ENCODE data around the gene DCUN1D3. TPM values are rescaled to one million over a fixed set of nuclear protein-coding genes. Genes with fewer than 3 reads are reported as not detected.

The DCUN1D3 gene
- total RNA-seq, 1 donor from 2014 or later: 18.8 TPM

DNA sequence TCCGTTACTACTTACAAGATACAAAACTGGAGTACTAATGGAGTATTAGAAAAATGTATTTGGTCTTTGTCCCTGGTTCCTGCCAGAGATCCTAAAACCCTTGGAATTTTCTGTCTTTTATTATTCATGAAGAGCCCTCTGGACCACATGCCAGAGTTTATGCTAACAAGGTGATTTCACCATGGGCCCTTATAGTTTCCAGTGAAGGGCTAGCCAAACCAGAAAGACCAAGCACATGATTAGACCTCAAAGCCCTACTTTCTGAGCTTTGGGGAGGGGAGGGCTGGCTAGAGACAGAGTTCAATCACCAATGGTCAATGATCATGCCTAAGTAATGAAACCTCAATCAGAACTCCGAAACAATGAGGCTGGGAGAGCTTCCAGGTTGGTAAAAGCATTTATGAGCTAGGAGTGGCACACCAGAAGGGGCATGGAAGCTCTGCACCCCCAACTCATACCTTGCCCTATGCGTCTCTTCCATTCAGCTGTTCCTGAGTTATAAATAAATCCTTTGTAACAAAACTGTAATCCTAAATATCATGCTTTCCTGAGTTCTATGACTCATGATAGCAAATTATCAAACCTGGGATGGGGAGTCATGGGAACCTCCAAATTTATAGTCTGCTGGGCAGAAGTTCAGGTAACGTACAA is 10.4 kb downstream of the DCUN1D3 start:
- DNase-seq (ENCODE audit: low read depth): no peak

DNA sequence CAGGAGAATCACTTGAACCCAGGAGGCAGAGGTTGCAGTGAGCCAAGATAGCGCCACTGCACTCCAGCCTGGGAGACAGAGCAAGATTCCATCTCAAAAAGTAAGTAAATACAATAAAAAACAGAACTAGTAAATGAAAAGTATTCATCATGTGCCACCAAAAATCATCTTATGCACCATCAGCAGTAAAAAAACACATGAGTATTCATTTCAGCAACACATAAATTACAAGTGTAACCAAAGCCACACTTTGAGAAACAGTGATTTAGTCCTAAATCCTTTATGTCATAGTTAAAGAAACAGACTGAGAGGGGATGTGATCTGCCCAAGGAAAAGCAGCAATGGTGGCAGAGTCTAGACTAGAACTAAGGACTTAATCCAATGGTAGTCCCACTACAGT is 13.0 kb downstream of the DCUN1D3 start:
- DNase-seq (ENCODE audit: low read depth): no peak

DNA sequence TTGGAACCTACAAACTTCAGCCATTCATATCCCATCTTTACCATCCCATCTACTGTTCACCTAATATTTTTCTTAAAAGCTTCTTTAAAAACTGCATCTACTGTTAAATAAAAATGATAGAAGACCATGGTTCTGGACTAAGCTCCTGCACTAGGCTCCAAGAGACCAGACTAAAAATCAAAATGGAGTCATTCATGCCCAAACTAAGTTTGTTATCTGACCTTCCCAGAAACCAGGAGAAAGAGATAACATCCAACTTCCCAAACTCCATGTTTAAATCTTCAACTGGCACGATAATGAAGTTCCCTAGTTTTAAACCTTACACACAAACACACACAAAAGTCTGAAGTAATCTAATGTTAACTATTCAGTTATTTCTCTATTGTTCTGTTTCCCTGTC is 13.8 kb downstream of the DCUN1D3 start:
- no peak for DNase-seq (ENCODE audit: low read depth)

DNA sequence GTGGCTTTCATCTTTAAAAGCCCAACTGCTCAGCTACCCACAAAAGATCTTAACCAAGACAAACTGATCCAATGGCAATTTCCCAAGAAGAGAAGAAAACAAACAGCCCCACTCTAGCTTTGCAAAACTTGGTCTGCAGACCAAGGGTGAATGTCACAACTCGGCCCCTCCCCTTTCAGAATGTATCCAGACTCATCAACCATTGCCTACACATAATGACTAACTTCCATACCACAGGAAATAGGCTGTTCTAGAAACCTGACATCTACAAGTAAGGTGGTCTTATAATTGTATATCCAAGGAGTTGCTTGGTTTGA is 16.0 kb downstream of the DCUN1D3 start:
- no peak for DNase-seq (ENCODE audit: low read depth)

DNA sequence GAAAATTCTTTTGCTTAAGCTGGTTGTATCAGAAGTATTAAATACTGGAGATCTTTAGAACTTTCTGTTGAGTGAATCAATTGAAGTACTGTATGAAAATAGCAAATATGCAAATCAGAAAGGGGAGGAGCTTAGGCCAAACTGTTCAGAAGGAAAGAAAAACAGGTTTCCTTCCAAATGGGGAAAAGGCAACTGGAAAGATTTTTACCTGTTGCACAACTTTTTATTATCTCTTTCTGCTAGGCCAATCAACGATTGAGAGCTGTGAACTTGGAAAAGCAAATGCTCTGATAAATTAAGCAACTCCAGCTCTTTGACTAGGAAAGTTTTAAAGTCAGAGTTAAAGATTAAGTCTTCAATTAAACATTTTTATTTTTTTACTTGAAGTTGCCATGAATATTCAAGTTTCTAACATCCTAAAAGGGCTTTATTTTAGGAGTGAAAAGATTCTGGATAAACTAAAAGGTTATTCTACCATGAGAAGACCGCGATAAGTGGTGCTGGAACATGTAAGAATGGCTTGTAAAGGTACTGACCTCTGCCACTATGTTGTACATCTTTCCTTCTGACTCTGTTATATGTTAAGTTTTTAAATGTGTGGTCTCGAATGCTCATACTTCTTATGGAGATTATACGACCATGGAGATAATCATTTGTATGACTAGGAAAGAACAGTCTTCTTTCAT is 16.5 kb downstream of the DCUN1D3 start:
- no peak for DNase-seq (ENCODE audit: low read depth)

DNA sequence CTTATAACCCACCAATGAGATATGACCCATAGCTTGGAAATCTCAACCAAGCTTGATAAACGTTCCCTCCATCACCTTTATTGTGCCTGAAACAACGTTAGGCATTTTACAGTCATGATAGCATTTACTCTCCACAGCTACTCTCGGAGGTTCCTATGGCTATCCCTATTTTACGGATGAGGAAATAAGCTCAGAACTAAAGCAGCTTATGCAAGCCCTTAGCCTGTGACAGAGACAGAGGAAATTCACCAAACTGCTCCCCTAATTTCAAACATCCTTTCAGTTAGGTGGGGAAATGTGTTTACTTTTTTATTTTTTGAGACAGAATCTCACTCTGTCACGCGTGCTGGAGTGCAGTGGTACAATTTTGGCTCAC is 18.7 kb downstream of the DCUN1D3 start:
- DNase-seq (ENCODE audit: low read depth): no peak

DNA sequence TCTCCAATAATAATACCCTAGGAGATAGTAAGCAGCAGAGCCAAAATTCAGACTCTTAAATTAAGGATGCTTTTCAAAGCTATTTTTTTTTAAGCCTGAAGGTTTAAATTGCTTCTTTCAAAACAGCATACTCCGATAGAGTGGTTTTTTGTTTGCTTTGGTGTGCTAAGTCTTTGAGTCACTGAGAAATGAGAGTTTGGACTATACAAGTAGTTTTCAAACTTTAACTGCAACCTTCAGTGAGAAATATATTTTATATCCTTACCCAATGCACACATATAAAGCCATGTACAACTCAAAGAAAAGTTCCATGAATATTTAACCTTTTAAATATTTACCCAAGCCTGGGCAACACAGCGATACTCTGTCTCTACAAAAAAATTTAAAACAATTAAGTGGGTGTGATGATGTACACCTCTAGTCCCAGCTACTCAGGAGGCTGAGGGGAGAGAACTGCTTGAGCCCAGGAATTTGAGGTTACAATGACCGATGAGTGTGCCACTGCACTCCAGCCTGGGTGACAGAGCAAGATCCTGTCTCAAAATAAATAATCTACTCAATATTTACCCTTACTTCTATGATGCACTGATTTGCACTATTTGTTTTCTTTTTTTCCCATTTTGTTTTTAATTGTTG is 19.2 kb downstream of the DCUN1D3 start:
- DNase-seq (ENCODE audit: low read depth): no peak

DNA sequence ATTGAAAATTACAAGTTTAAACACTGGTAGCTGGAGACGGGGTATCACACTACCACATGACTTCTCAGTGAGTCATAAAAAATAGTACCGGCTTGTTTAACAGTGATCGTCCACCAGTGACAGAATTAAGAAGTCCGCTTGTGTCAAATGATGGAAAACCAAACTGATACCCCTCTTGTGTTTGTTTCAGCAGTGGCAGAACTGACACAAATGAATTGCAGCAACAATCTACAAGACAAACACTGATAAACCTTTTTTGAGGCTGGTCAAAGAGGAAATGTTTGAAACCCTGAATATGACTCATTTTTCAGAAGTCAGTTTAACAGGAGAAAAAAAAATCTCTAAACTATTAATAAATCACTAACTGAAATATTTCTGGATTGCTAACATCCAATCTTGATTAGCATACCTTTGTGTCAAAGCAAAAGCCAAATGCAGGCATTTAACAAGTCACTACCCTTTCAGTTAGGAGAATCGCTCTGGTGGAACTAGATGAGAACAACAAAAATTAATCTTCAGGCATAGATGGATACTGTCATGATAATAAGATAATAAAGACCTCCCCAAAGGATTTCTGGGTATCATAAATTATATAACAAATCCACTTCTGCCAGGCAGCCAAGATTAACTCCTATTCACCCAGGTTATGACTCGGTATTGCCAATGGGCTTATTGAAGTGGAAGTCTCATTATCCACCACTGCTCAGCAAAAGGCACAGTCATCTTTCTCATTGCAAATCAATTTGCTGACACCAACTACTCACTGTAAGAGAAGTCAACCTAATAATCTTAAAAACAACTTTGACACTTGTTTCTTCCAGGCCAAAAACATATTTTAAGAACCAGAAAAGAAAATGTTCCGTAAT is 20.8 kb downstream of the DCUN1D3 start:
- DNase-seq (ENCODE audit: low read depth): peak; percentile 52

DNA sequence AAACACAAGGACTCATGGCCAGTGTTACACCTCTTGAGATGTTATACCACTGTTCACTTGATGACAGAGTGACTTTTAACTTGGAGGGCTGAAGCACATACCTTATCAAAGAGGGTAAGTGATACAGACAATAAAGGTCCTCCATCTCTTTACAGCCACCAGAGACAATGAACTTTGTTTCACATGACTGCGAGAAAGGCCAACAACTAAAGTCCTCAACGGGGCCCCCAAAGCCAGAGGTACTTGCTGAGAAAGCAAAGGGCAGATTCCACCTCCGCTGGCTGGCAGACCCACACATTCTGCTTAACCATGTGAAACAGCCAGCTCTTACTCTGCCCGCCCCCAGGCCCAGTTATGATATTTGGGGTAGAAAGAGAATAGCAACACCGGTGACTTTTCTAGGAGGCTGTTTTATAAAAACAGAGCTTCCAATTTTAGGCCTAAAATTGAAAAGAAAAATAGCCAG is 21.4 kb downstream of the DCUN1D3 start:
- no peak for DNase-seq (ENCODE audit: low read depth)

DNA sequence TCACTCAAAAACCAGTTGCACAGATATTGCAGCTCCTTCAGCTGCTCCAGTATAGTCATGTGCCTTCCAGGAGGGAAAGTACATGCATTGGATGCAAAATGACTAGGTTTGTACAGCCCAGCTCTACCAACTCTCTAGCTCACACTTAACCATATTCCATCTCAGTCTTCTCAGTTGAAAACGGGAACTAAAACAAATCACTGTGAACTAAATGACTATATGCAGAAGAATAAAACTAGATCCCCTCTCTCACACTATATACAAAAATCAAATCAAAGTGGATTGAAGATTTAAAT is 24.9 kb downstream of the DCUN1D3 start:
- no peak for DNase-seq (ENCODE audit: low read depth)

DNA sequence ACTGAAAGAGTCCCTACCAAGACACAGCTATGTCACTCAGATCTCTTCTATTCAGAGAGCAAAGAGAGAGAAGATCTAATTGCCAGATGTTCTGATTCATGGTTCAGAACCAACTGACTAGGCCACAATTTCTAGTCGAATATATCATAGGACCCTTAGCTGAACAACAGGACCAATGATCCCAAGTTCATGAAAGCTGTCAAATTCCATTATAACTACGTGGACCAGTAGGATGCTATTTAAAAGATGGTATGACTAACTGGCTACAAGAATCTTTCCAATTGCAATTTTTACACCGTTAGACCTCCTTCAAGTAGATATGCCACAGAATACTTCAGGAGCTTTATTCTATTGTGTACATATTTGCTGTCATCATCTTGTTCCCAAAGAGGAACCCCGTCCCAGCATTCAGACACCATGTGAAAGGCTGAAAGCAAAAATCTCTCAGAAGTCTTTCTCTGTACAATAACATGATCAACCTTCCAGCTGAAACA is 26.0 kb downstream of the DCUN1D3 start:
- DNase-seq (ENCODE audit: low read depth): no peak

DNA sequence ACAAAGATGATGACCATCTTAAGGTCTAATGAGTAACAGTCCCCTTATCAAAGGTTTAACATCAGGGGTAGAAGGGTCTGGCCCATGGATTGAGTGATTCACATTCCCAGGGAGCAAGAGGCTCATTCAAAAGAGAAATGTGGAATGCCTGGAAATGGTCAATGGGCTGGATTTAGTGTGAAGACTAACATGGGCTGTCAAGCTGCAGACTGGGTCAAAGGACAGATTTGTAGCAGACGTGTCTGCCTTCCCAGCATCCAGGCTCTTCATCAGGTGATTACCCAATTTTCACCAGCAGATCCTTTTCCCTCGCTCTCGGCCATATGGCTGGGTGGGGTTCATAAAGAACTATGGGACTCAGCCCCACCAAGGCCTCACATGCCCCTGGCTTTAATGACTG is 26.8 kb downstream of the DCUN1D3 start:
- DNase-seq (ENCODE audit: low read depth): no peak

DNA sequence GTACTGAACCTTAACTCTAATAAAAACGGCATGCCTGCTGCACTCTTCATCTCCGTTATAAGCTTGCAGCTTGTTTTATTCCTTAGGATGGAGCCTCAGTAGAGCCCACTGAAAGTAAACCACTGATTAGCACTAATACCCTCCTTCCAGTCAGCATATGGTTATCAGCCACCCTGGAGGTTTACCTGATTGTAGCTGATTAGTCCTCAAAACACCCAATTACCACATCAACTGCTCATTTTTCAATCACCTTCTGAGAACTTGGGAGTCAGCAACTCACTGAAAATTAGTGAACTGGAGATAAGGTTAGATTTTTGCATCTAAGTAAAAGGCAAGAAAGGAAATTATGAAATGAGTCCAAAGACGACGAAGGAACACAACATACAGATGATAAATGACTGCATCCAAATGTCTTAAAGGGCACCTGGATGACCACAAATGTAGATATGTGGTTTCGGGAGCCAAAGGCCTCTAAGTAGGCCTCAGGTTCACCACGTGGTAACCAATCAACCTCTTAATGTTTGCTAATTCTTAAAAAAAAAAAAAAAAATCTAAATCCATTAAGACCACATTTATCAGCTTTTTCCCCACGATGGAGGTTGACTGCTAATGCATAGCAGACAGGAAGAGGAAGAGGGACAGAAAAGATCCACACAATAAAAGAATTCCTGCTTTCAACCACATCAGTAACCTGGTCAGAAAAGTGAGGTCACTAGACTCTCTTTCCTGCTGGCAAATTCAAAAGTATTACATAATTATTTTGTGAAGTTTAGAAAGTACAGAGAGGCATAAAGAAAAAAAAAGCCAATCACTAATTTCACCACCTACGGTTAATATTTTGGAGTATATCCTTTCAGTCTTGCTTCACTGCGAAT is 28.0 kb downstream of the DCUN1D3 start:
- DNase-seq (ENCODE audit: low read depth): no peak

DNA sequence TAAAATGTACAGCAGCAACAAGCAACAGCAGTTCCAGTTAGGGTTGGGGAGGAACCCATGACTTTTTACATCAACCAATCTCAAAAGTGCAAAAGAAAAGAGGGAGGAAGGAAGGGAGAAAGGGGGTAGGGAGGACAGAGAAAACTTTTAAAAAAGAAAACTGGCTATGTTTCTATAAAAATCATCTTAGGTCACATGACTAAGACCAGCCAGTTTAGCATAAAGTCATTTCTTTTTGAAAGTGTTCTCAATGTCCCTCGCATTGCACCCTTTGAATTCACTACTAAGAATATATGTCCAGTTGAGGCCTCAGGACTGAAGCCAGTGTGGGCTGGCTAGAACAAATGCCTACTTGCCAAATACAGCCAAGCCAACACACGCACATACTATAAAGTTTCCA is 28.9 kb downstream of the DCUN1D3 start:
- DNase-seq (ENCODE audit: low read depth): no peak

DNA sequence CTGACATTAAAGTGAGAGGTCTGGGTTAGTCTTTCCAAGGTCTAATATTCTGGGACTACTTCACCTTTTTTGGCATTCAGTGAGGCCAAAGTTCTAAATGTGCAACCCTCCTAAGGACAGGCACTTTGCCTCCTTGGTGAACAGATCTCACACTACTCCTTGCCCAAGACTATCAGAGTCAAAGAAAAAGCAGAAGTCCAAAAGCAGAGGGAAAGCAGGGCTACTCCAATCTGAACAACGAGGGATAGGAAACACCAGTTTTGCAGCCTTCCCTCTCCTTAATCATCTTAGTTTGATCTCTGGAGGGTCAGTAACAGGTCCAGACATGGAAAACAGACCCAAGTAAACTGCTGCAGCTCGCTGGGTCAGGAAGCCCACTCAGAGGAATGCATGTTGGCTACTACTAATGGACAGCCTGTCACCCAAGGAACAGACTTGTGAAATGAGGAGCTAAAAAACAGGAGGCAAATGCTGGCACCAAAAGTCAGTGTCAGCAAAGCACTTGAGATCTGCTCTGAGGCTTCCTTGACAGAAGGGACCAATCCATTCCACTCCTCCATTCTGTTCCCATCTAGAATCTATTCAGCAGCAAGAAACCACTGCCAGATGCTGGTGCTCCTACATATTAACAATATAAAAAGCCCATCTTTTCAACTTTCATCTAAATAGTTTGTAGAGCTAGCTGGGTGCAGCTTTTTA is 29.9 kb downstream of the DCUN1D3 start:
- DNase-seq (ENCODE audit: low read depth): no peak

DNA sequence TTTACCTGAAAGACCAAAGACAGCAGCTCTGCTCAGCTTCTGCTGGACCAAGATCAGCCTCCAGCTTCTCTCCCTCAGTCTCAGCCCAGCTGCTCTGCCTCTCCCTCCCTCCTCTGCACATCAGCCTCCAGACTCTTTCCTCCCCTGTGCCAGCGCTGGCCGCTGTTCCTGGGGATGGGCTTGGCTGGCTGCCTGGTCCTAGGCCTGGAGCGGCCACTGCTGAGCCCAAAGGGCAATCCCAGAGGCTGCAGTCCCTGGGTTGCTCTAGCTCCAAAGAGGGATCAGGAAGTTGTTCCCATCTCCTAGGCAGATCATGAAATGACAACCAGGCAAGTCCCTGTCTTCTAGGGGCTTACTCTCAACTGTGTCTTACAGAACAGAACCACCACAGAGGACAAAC is 31.3 kb downstream of the DCUN1D3 start:
- peak; percentile 90 for DNase-seq (ENCODE audit: low read depth)

DNA sequence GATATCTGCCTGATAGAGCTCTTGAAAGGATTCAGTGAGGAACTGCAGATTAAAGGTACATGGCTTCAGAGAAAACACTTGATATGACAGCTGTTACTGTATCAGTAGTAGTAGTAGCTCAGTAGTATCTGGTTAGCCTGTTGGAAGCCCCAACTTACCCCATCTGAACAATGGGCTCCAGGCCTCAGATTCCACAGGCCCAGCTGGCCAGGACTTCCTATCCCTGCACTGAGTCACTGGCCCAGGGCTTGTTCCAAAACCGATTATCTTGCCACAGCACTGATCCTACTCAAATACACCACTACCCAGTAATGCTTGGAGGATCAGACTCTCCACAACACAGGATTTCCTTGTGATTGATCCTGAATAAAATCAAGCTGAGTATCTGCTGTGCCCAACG is 32.6 kb downstream of the DCUN1D3 start:
- peak; percentile 35 for DNase-seq (ENCODE audit: low read depth)

DNA sequence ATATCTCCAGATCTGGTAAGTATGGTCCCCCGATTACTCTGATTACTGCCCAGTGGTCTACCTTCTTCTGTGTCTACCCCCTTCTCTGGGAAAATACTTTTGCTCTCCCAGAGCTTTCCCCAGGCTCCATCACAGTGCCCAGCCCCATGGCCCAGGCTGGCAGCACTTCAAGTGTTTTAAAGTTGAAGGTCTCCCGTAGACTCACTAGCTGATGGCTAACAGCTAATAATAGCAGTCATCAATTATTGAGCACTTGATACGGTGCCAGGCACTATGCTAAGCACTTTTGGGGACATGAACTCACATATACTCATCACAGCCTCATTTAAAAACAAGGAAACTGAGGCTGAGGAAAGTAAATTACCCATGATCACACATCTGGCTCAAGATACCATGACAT is 33.4 kb downstream of the DCUN1D3 start:
- no peak for DNase-seq (ENCODE audit: low read depth)

DNA sequence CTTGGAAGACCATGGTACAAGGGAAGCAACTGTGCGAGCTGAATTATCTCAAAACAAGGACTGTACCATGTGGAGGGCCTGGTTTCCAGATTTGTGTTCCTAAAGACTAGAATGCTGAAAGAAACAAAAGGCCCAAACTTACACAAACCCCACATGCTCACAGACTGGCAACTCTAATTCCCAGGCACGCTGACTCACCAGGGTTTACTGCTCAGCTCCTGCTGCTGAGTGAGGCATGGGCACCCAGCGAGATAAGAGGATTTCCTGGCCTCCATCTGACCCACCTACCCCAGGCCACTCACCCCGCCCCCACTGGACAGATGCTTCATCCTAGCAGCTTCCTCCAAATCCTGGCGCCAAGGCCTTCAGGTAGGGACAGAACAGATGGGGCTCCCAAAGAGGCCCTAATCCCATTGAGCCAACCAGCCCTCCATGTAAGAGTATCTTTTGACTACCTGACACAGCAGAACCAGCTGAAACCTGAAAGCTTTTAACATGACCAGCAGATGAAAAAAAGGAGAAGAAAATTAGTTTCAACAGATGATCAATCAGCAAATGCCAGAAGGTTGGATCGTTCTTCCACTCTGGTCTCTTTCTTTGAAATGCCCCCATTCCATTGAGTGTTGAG is 33.9 kb downstream of the DCUN1D3 start:
- peak; percentile 90 for DNase-seq (ENCODE audit: low read depth)

Data from myocyte (in vitro differentiated cells).